ENCODE data around the gene RPS15.

The RPS15 gene

GRCh38 chr19:1453525-1454364 lies 15.5 kb downstream of the RPS15 start:
- H3K9me3 ChIP-seq (ENCODE audit: control insufficient read depth, low read length), result no peaks in the 10 kb centered on the region
- H3K79me2 ChIP-seq, result no peaks in the 10 kb centered on the region
- no peak overlapping the region for H3K27ac ChIP-seq
- no peak overlapping the region for H3K9ac ChIP-seq
- TF ChIP-seq CTCF (IDR thresholded peaks at IDR 0.05), result no peak
- peaks cover 3% of the 10 kb centered on the region for H3K4me1 ChIP-seq
- H3K4me2 ChIP-seq (ENCODE audit: low read length), result no peak overlapping the region
- no peak overlapping the region for H2AFZ ChIP-seq
- no peaks in the 10 kb centered on the region for H3K36me3 ChIP-seq (ENCODE audit: control insufficient read depth, insufficient read depth, low read length)
- H3K4me3 ChIP-seq (ENCODE audit: low read depth, low read length), result no peak overlapping the region
- peaks cover 17% of the 10 kb centered on the region for H3K27me3 ChIP-seq (ENCODE audit: control insufficient read depth, insufficient read depth, low read length)

- no peak for TF ChIP-seq CTCF (IDR thresholded peaks at IDR 0.05)
- H3K4me1 ChIP-seq, result peaks cover 3% of the 10 kb centered on the region
- no peaks in the 10 kb centered on the region for H3K79me2 ChIP-seq
- H3K27me3 ChIP-seq (ENCODE audit: control insufficient read depth, insufficient read depth, low read length), result peaks cover 13% of the 10 kb centered on the region
- H3K9ac ChIP-seq, result no peak overlapping the region
- H3K9me3 ChIP-seq (ENCODE audit: control insufficient read depth, low read length), result no peaks in the 10 kb centered on the region
- no peak overlapping the region for H3K4me2 ChIP-seq (ENCODE audit: low read length)
- no peak overlapping the region for H3K4me3 ChIP-seq (ENCODE audit: low read depth, low read length)
- H2AFZ ChIP-seq, result no peak overlapping the region
- H3K27ac ChIP-seq, result no peak overlapping the region
- no peaks in the 10 kb centered on the region for H3K36me3 ChIP-seq (ENCODE audit: control insufficient read depth, insufficient read depth, low read length)
Observed at GRCh38 chr19:1455002-1455335, 16.8 kb downstream of the RPS15 start.

GRCh38 chr19:1455336-1456120 lies 17.3 kb downstream of the RPS15 start:
- Histone ChIP-seq H2AFZ (no peak overlapping the region), H3K4me1 (peaks cover 3% of the 10 kb centered on the region), H3K4me2 (ENCODE audit: low read length) (no peak overlapping the region), H3K4me3 (ENCODE audit: low read depth, low read length) (no peak overlapping the region), H3K9ac (no peak overlapping the region), H3K36me3 (ENCODE audit: control insufficient read depth, insufficient read depth, low read length) (no peaks in the 10 kb centered on the region), H3K27me3 (ENCODE audit: control insufficient read depth, insufficient read depth, low read length) (peaks cover 10% of the 10 kb centered on the region), H3K9me3 (ENCODE audit: control insufficient read depth, low read length) (no peaks in the 10 kb centered on the region), H3K79me2 (no peaks in the 10 kb centered on the region), H3K27ac (no peak overlapping the region)
- TF ChIP-seq CTCF (IDR thresholded peaks at IDR 0.05), result no peak

GRCh38 chr19:1456121-1456900 lies 18.1 kb downstream of the RPS15 start:
- Histone ChIP-seq H3K9ac (no peak overlapping the region), H3K27me3 (ENCODE audit: control insufficient read depth, insufficient read depth, low read length) (peaks cover 8% of the 10 kb centered on the region), H3K9me3 (ENCODE audit: control insufficient read depth, low read length) (no peaks in the 10 kb centered on the region), H3K27ac (no peak overlapping the region), H3K79me2 (no peaks in the 10 kb centered on the region), H3K4me2 (ENCODE audit: low read length) (no peak overlapping the region), H3K4me3 (ENCODE audit: low read depth, low read length) (no peak overlapping the region), H3K36me3 (ENCODE audit: control insufficient read depth, insufficient read depth, low read length) (no peaks in the 10 kb centered on the region), H2AFZ (no peak overlapping the region), H3K4me1 (peaks cover 3% of the 10 kb centered on the region)
- no peak for TF ChIP-seq CTCF (IDR thresholded peaks at IDR 0.05)

Measured in parathyroid adenoma (tissue), 2 donors.